Eye (tissue), 1 donor: ENCODE results near the gene NSF.
A peak's percentile ranks its signal among the peaks of the same experiment; 100 is the strongest.
"Not testable (repeated sequence)": the region's sequence is repeated elsewhere in the genome, so short reads cannot be mapped to it uniquely, and the experiment has no call there.

ENCODE experiments used
- DNase-seq: peaks from one replicate; pipeline ENCODE4 v3.0.0-alpha.2; 2015

Gene NSF

GRCh38 chr17:46777943-46778915 is 187.8 kb downstream of the NSF start:
- DNase-seq, result peak; percentile 47

- no peak for DNase-seq
These were observed 189.5 kb downstream of the NSF start for GRCh38 chr17:46780003-46780373.

GRCh38 chr17:46782250-46782953 is 191.9 kb downstream of the NSF start:
- no peak for DNase-seq

- DNase-seq, result no peak
These were observed 192.6 kb downstream of the NSF start for GRCh38 chr17:46783031-46783593.

GRCh38 chr17:46785696-46786095 is 195.2 kb downstream of the NSF start:
- peak; percentile 64 for DNase-seq

GRCh38 chr17:46787478-46787877 is 197.0 kb downstream of the NSF start:
- DNase-seq, result no peak

- DNase-seq, result no peak
These were observed 197.8 kb downstream of the NSF start for GRCh38 chr17:46788300-46788699.

GRCh38 chr17:46788796-46789195 is 198.3 kb downstream of the NSF start:
- DNase-seq, result no peak

GRCh38 chr17:46789610-46790009 is 199.1 kb downstream of the NSF start:
- no peak for DNase-seq

- no peak for DNase-seq
These were observed 199.7 kb downstream of the NSF start for GRCh38 chr17:46790216-46790615.

GRCh38 chr17:46791531-46791930 is 201.1 kb downstream of the NSF start:
- DNase-seq, result no peak

GRCh38 chr17:46792071-46792470 is 201.6 kb downstream of the NSF start:
- no peak for DNase-seq

- DNase-seq, result not testable (repeated sequence)
These were observed 202.6 kb downstream of the NSF start for GRCh38 chr17:46793023-46793422.

- DNase-seq, result no peak
These were observed 203.1 kb downstream of the NSF start for GRCh38 chr17:46793541-46793940.

GRCh38 chr17:46794318-46794717 is 203.8 kb downstream of the NSF start:
- DNase-seq, result no peak

GRCh38 chr17:46795379-46795952 is 205.0 kb downstream of the NSF start:
- no peak for DNase-seq

GRCh38 chr17:46796084-46796483 is 205.6 kb downstream of the NSF start:
- DNase-seq, result no peak

GRCh38 chr17:46796524-46796923 is 206.1 kb downstream of the NSF start:
- no peak for DNase-seq

GRCh38 chr17:46796956-46797530 is 206.6 kb downstream of the NSF start:
- DNase-seq, result no peak

GRCh38 chr17:46800573-46800972 is 210.1 kb downstream of the NSF start:
- no peak for DNase-seq

GRCh38 chr17:46802800-46803199 is 212.3 kb downstream of the NSF start:
- DNase-seq, result no peak

GRCh38 chr17:46803544-46803943 is 213.1 kb downstream of the NSF start:
- no peak for DNase-seq

- no peak for DNase-seq
These were observed 215.3 kb downstream of the NSF start for GRCh38 chr17:46805771-46806170.
